Measurements from ENCODE around the gene CTCF. TPM values are rescaled to one million over a fixed set of nuclear protein-coding genes. Genes with fewer than 3 reads are reported as not detected.

The CTCF gene
- total RNA-seq, 1 experiment from 2014 or later: 33.1 TPM

DNA sequence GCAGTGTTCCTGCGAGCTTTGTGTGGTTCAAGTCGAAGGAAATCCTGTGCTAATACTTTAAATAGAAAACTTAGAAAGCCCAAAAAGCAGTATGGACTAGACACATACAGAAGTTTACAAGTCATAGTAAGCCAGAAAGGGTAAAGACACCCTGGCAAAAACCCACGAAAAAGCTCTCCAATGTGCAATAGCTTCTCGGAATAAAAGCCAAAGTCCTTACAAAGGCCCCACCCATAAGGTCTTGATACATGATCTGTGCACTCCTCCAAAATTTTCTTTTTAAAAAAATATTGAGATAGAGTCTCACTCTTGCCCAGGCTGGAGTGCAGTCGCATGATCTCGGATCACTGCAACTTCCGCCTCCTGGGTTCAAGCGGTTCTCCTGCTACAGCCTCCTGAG is 114.6 kb downstream of the CTCF start:
- DNase-seq (ENCODE audit: low read depth, low spot score): no peak
- in situ Hi-C loops (cut with HindIII; ENCODE audit: low pct_unique_long_range_greater_than_20kb, low sequenced_read_pairs) (no loop called here), intact Hi-C loops (cut with micrococcal nuclease; ENCODE audit: unreplicated experiment) (loop anchor here (10.0 kb wide), 1 partner anchor 128 kb away; the partner anchor contains the start of genes RANBP10 and TSNAXIP1)
- ATAC-seq: no peak
- no peaks in the 10 kb centered on the region for H3K4me1 ChIP-seq (ENCODE audit: control insufficient read depth, insufficient read depth, low read length)
- ChIA-PET POLR2A (no interaction called here), CTCF (interaction anchor here (0.6 kb wide), 1 partner anchor 11 kb away, joined by 3 read pairs; no protein-coding TSS in a partner anchor)
- H3K36me3 ChIP-seq (ENCODE audit: control insufficient read depth, insufficient read depth, low read length): no peaks in the 10 kb centered on the region; the same call in 1 of the 2 replicates
- H3K27me3 ChIP-seq (ENCODE audit: control insufficient read depth, insufficient read depth, low read length): no peaks in the 10 kb centered on the region
- BruUV-seq (replicated peaks): no TSS peak
- TF ChIP-seq, protein P1, sequence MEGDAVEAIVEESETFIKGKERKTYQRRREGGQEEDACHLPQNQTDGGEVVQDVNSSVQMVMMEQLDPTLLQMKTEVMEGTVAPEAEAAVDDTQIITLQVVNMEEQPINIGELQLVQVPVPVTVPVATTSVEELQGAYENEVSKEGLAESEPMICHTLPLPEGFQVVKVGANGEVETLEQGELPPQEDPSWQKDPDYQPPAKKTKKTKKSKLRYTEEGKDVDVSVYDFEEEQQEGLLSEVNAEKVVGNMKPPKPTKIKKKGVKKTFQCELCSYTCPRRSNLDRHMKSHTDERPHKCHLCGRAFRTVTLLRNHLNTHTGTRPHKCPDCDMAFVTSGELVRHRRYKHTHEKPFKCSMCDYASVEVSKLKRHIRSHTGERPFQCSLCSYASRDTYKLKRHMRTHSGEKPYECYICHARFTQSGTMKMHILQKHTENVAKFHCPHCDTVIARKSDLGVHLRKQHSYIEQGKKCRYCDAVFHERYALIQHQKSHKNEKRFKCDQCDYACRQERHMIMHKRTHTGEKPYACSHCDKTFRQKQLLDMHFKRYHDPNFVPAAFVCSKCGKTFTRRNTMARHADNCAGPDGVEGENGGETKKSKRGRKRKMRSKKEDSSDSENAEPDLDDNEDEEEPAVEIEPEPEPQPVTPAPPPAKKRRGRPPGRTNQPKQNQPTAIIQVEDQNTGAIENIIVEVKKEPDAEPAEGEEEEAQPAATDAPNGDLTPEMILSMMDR (IDR thresholded peaks at IDR 0.05): no peak
- TF ChIP-seq SIN3A (IDR thresholded peaks at IDR 0.05; ENCODE audit: borderline replicate concordance, insufficient read depth, low read depth, low read length) (no peak), POLR2AphosphoS5 (IDR thresholded peaks at IDR 0.05; ENCODE audit: low read depth, low read length) (no peak), TCF7L2 (IDR thresholded peaks at IDR 0.05; ENCODE audit: low read depth, low read length) (no peak)
- TF ChIP-seq, protein P2, sequence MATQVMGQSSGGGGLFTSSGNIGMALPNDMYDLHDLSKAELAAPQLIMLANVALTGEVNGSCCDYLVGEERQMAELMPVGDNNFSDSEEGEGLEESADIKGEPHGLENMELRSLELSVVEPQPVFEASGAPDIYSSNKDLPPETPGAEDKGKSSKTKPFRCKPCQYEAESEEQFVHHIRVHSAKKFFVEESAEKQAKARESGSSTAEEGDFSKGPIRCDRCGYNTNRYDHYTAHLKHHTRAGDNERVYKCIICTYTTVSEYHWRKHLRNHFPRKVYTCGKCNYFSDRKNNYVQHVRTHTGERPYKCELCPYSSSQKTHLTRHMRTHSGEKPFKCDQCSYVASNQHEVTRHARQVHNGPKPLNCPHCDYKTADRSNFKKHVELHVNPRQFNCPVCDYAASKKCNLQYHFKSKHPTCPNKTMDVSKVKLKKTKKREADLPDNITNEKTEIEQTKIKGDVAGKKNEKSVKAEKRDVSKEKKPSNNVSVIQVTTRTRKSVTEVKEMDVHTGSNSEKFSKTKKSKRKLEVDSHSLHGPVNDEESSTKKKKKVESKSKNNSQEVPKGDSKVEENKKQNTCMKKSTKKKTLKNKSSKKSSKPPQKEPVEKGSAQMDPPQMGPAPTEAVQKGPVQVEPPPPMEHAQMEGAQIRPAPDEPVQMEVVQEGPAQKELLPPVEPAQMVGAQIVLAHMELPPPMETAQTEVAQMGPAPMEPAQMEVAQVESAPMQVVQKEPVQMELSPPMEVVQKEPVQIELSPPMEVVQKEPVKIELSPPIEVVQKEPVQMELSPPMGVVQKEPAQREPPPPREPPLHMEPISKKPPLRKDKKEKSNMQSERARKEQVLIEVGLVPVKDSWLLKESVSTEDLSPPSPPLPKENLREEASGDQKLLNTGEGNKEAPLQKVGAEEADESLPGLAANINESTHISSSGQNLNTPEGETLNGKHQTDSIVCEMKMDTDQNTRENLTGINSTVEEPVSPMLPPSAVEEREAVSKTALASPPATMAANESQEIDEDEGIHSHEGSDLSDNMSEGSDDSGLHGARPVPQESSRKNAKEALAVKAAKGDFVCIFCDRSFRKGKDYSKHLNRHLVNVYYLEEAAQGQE (IDR thresholded peaks at IDR 0.05; ENCODE audit: insufficient read depth in 1 of 2, low read depth in 2 of 2, low read length in 1 of 2): no peak
- H3K4me3 ChIP-seq (ENCODE audit: low read depth in 2 of 2, low read length in 2 of 2): no peak overlapping the region
- H3K9me3 ChIP-seq (ENCODE audit: control insufficient read depth, insufficient read depth, low read depth, low read length): no peaks in the 10 kb centered on the region
- H3K27ac ChIP-seq (ENCODE audit: low read length): no peak overlapping the region

DNA sequence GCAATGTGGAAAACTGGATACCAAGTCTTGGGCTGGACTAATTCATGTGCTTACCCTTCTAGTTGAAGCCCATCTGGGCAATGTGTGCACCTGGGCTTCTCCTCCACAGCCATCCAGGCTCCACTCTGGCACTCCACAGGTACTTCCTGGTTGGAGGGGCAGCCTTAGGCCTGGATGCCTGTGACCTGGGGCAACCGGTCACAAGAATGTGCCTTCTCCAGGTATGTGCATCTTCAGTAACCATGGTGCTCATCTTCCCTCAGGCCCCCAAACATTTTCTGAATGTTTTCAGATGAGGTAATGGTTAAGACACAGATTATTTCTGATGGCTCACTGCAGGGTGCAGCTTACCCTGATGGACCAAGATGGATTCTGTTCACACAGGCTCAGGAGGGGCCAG is 115.4 kb downstream of the CTCF start:
- no peak overlapping the region for H3K4me3 ChIP-seq (ENCODE audit: low read depth in 2 of 2, low read length in 2 of 2)
- H3K27ac ChIP-seq (ENCODE audit: low read length): no peak overlapping the region
- no TSS peak for BruUV-seq (replicated peaks)
- DNase-seq (ENCODE audit: low read depth, low spot score) (no peak), ATAC-seq (no peak)
- no peaks in the 10 kb centered on the region for H3K4me1 ChIP-seq (ENCODE audit: control insufficient read depth, insufficient read depth, low read length)
- ChIA-PET CTCF (no interaction called here), POLR2A (no interaction called here)
- intact Hi-C loops (cut with micrococcal nuclease; ENCODE audit: unreplicated experiment): loop anchor here (10.0 kb wide), 1 partner anchor 127 kb away; the partner anchor contains the start of genes RANBP10 and TSNAXIP1
- TF ChIP-seq POLR2AphosphoS5 (IDR thresholded peaks at IDR 0.05; ENCODE audit: low read depth, low read length) (no peak), TCF7L2 (IDR thresholded peaks at IDR 0.05; ENCODE audit: low read depth, low read length) (no peak), SIN3A (IDR thresholded peaks at IDR 0.05; ENCODE audit: borderline replicate concordance, insufficient read depth, low read depth, low read length) (no peak)
- TF ChIP-seq, protein P1 (IDR thresholded peaks at IDR 0.05): no peak
- TF ChIP-seq, protein P2 (IDR thresholded peaks at IDR 0.05; ENCODE audit: insufficient read depth in 1 of 2, low read depth in 2 of 2, low read length in 1 of 2): no peak
- H3K9me3 ChIP-seq (ENCODE audit: control insufficient read depth, insufficient read depth, low read depth, low read length): no peaks in the 10 kb centered on the region
- in situ Hi-C loops (cut with HindIII; ENCODE audit: low pct_unique_long_range_greater_than_20kb, low sequenced_read_pairs): no loop called here
- H3K36me3 ChIP-seq (ENCODE audit: control insufficient read depth, insufficient read depth, low read length): no peaks in the 10 kb centered on the region; the same call in 1 of the 2 replicates
- H3K27me3 ChIP-seq (ENCODE audit: control insufficient read depth, insufficient read depth, low read length): no peaks in the 10 kb centered on the region

Data from Panc1 (cell line).